ENCODE data around the gene INTS15. TPM values are rescaled to one million over a fixed set of nuclear protein-coding genes. Genes with fewer than 3 reads are reported as not detected.

Gene INTS15
- total and polyA plus RNA-seq, 3 donors from 2014 or later: 23.6 to 41.5 (median 31.5) TPM

DNA sequence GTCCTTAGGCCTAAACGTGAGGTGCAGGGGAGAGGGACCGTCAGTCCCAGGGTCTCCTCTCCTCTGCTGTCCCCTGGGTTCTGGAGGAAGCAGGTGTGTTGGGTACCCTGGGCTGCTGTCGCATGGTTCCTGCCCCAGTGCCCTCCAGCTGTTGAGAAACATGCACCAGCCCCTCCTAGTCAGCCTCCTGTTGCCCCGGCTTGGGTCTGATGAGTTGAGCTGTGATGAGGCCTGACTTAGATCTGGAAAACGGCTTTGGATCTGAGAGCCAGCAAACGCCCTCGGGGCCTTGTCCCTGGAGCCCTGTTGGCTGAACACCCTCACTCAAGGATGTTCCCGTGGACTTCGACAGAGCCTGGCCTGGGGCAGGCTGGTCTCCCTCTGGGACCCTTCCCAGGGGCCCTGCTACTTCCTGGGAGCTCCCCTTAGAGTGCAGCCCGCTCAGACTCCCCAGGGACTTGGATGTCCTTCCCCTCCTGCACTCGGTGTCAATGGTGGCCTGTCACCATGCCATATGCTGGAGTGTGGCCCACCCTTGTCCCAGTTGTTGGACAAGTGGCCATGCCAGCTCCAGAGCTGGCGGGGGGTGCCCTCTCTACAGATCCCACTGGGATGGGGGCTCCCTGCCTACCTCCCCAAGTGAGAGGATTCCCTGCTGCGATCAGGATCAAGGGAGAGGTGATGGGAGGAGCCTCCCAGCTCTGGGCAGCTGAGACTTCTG, 59.6 kb downstream of the INTS15 start:
- Histone ChIP-seq H3K4me3 (no peak overlapping the region), H3K27me3 (no peaks in the 10 kb centered on the region), H3K36me3 (ENCODE audit: low read depth, missing control alignments) (no peaks in the 10 kb centered on the region), H3K9me3 (no peaks in the 10 kb centered on the region), H3K4me1 (no peaks in the 10 kb centered on the region), H3K27ac (no peak overlapping the region)
- WGBS, 2 donors: 75 to 80% methylated on average over 9 to 13 of the region's 13 CpGs
- TF ChIP-seq, protein P1, sequence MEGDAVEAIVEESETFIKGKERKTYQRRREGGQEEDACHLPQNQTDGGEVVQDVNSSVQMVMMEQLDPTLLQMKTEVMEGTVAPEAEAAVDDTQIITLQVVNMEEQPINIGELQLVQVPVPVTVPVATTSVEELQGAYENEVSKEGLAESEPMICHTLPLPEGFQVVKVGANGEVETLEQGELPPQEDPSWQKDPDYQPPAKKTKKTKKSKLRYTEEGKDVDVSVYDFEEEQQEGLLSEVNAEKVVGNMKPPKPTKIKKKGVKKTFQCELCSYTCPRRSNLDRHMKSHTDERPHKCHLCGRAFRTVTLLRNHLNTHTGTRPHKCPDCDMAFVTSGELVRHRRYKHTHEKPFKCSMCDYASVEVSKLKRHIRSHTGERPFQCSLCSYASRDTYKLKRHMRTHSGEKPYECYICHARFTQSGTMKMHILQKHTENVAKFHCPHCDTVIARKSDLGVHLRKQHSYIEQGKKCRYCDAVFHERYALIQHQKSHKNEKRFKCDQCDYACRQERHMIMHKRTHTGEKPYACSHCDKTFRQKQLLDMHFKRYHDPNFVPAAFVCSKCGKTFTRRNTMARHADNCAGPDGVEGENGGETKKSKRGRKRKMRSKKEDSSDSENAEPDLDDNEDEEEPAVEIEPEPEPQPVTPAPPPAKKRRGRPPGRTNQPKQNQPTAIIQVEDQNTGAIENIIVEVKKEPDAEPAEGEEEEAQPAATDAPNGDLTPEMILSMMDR (IDR thresholded peaks at IDR 0.05): no peak
- no peak for TF ChIP-seq POLR2A (IDR thresholded peaks at IDR 0.05)
- intact Hi-C loops (cut with DNase I; ENCODE audit: low total_unique reads): no loop called here
- no peak for DNase-seq

DNA sequence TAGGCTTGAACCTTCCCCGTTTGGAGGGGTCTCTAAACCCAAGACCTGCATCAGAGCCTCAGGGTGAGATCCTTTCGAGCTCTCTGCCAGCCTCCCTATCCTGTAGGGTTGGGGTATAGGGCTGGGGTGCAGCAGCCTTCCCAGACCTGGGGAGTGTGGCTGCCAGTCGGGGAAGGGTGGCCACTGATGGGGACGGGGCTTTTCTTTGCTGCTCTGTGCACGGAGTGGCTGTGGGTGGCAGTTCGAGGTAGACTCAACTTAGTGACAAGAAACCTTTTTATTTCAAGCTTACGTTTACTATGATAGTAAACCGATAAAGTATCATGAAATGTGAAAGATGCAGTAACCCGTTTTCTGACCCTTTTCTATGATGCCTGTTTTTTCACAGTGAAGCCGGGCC, 60.3 kb downstream of the INTS15 start:
- no peaks in the 10 kb centered on the region for H3K27me3 ChIP-seq
- WGBS, 2 donors: 96% methylated on average over 8 to 10 of the region's 10 CpGs
- intact Hi-C loops (cut with DNase I; ENCODE audit: low total_unique reads): no loop called here
- DNase-seq: no peak
- no peaks in the 10 kb centered on the region for H3K4me1 ChIP-seq
- no peak for TF ChIP-seq POLR2A (IDR thresholded peaks at IDR 0.05)
- TF ChIP-seq, protein P1 (IDR thresholded peaks at IDR 0.05): no peak
- H3K36me3 ChIP-seq (ENCODE audit: low read depth, missing control alignments): no peaks in the 10 kb centered on the region
- no peak overlapping the region for H3K4me3 ChIP-seq
- no peaks in the 10 kb centered on the region for H3K9me3 ChIP-seq
- H3K27ac ChIP-seq: no peak overlapping the region

DNA sequence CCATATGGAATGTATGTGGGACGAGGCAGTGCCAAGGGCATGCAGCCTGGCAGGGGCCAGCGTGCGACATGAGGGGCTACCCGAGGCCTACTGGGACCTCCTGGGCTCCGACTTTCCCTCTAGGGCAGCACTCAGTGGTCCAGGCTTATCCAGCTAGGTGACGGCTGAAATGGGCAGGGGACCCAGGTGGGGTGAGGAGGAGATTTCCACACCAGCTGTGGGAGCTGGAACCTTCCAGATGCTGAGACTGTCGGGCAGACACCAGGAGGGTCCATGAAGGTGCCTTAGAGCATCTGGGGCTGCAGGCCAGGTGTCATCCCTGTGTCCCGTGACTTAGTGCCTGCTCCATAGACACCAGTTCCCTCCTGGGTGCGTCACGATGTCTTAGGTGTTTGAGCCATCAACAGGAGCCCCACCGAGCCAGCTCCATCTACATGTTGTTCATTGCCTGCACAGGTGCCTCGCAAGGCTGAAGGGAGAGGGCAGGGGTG, 60.7 kb downstream of the INTS15 start:
- 92 to 100% methylated on average over 7 to 12 of the region's 12 CpGs for WGBS, 2 donors
- no peak overlapping the region for H3K4me3 ChIP-seq
- intact Hi-C loops (cut with DNase I; ENCODE audit: low total_unique reads): no loop called here
- H3K9me3 ChIP-seq: no peaks in the 10 kb centered on the region
- no peak overlapping the region for H3K27ac ChIP-seq
- H3K4me1 ChIP-seq: no peaks in the 10 kb centered on the region
- no peak for TF ChIP-seq POLR2A (IDR thresholded peaks at IDR 0.05)
- TF ChIP-seq, protein P1 (IDR thresholded peaks at IDR 0.05): no peak
- no peak for DNase-seq
- no peaks in the 10 kb centered on the region for H3K36me3 ChIP-seq (ENCODE audit: low read depth, missing control alignments)
- H3K27me3 ChIP-seq: no peaks in the 10 kb centered on the region

DNA sequence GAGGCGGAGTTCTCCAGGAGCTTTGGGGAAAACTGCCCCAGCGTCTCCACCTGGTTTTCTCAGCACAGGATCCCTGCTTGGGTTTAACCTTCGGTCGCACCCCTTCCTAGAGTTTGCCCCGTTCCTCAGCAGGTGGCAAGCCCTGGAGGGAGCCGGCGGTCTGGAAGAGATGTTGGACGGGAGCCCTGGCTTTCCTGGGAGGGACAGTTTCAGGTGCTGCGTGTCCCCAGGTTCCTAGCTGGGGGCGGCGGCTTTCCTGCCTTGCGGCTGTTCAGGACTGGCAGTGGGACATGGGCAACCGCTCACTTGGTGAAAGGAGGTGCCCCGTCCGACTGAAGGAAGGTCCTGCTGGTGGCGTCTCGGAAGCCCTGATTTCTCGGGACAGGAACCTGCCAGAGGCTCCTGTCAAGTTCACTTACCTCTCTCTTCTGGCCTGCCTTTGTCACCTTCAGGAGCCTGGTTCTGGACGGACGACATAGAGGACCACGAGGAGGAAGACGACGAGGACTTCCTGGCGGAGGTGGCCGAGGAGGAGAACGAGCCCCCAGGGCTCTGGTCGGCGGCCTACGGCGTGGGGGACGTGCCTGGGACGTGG, 62.1 kb downstream of the INTS15 start:
- TF ChIP-seq POLR2A (IDR thresholded peaks at IDR 0.05): no peak
- TF ChIP-seq, protein P1 (IDR thresholded peaks at IDR 0.05): no peak
- DNase-seq: no peak
- intact Hi-C loops (cut with DNase I; ENCODE audit: low total_unique reads): no loop called here
- 74 to 85% methylated on average over 15 to 32 of the region's 32 CpGs for WGBS, 2 donors
- peak overlapping the region in 1 of 2 donors; percentile 26 for H3K4me3 ChIP-seq
- H3K9me3 ChIP-seq: no peaks in the 10 kb centered on the region
- no peaks in the 10 kb centered on the region for H3K27me3 ChIP-seq
- no peaks in the 10 kb centered on the region for H3K36me3 ChIP-seq (ENCODE audit: low read depth, missing control alignments)
- H3K4me1 ChIP-seq: no peaks in the 10 kb centered on the region
- H3K27ac ChIP-seq: no peak overlapping the region
